Measurements from ENCODE around the gene ZNF785. TPM values are rescaled to one million over a fixed set of nuclear protein-coding genes. Genes with fewer than 3 reads are reported as not detected.
A peak's percentile ranks its signal among the peaks of the same experiment; 100 is the strongest.
"Not testable (repeated sequence)": the region's sequence is repeated elsewhere in the genome, so short reads cannot be mapped to it uniquely, and the experiment has no call there.

The ZNF785 gene
- total RNA-seq, 1 donor from 2014 or later: 16.3 TPM

DNA sequence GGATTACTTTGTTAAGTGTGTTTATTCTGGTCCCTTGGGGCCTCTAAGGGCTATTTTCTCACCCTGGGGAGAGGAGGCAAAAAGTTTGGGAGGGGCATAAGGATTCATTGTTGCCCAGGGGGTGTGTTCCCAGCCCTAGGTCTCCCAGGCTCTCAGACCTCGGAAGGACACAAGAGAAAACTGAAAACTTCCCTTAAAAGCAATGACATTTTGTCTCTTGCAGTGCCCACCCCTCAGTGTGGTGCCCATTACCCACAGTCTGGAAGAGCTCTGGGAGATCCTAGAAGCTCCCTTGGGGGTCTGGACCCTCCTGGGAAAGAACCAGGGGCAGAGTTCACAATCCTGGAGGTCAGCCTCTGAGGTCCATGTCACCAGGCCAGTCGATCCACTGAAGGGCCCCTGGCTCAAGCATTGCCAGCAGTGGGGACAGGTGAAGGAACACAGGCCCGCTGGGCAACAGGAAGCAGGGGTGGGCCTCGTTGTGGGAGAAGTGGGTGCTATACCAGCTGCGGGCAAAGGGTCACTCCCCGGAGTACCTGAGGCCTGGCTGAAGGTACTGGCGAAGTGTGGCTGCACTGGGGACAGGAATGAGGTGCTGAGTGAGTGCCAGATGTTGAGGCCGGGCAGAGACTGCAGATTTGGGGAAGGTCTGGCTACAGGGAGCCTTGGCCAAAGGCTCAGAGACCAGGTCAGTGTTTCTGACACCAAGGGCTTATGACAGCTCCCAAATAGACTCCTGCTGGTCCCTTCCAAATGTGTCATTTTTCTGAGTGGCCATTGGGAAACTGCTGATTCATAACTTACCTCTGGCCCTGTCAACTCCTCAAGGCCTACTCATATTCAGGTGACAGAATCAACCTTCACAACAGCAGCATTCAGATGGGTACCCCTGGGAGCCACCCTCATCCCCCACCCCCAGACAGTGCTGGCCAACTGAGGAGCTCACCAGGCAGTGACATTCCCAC lies 46.2 kb downstream of the ZNF785 start:
- Histone ChIP-seq H3K27ac (no peak overlapping the region), H3K36me3 (no peaks in the 10 kb centered on the region)
- intact Hi-C loops (cut with DNase I): no loop called here

DNA sequence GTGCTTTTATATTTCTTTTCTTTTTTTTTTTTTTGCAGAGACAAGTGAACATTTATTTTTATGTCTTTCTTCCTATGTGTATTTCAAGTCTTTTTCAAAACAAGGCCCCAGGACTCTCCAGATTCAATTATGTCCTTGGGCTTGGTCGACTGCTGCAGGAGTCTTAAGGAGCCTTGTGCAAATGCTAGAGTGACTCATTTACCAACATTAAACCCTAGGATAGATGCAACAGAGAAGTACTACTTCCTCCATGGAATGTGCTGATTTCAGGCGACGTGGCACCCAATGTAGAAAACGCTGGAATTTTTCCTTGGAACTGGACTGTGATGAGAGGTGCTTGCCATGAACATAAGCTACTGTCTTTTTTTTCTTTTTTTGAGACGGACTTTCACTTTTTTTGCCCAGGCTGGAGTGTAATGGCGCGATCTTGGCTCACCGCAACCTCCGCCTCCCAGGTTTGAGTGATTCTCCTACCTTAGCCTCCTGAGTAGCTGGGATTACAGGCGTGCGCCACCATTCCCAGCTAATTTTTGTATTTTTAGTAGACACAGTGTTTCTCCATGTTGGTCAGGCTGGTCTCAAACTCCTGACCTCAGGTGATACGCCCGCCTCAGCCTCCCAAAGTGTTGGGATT lies 49.0 kb downstream of the ZNF785 start:
- H3K27ac ChIP-seq: peak overlapping the region; percentile 97
- H3K4me1 ChIP-seq: peaks cover 13% of the 10 kb centered on the region
- DNase-seq; intact Hi-C loops (cut with DNase I); H3K27me3 ChIP-seq; H3K9me3 ChIP-seq; ATAC-seq: not testable (repeated sequence)
- peaks cover 11% of the 10 kb centered on the region for H3K36me3 ChIP-seq
- peak overlapping the region; percentile 85 for H3K4me3 ChIP-seq

More for the DNA sequence above, 46.2 kb downstream of the ZNF785 start:
- TF ChIP-seq, protein P1, sequence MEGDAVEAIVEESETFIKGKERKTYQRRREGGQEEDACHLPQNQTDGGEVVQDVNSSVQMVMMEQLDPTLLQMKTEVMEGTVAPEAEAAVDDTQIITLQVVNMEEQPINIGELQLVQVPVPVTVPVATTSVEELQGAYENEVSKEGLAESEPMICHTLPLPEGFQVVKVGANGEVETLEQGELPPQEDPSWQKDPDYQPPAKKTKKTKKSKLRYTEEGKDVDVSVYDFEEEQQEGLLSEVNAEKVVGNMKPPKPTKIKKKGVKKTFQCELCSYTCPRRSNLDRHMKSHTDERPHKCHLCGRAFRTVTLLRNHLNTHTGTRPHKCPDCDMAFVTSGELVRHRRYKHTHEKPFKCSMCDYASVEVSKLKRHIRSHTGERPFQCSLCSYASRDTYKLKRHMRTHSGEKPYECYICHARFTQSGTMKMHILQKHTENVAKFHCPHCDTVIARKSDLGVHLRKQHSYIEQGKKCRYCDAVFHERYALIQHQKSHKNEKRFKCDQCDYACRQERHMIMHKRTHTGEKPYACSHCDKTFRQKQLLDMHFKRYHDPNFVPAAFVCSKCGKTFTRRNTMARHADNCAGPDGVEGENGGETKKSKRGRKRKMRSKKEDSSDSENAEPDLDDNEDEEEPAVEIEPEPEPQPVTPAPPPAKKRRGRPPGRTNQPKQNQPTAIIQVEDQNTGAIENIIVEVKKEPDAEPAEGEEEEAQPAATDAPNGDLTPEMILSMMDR (IDR thresholded peaks at IDR 0.05): no peak
- DNase-seq (no peak), ATAC-seq (no peak)
- H3K27me3 ChIP-seq: no peaks in the 10 kb centered on the region
- H3K9me3 ChIP-seq: no peaks in the 10 kb centered on the region
- H3K4me1 ChIP-seq: peaks cover 6% of the 10 kb centered on the region
- no peak overlapping the region for H3K4me3 ChIP-seq

DNA sequence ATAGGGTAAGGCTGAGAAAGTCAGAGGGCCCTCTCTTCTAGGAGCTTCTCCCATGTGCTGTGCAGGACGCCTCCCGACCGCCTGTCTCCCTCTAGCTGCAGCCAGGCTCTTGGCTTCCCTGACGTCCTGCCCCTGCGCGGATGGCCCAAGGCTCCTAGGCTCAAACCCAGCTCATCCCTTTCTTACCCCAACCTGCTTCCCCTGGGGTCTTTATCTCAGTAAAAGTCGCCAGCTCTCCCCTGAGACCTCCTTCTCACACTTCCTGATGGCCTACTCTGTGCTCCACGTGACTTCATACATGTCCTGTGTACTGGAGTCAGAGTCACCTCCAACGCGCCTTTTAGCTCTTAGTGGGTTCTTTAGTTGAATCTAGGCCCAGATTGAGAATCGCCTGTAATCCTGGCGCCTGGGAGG lies 49.7 kb downstream of the ZNF785 start:
- peak overlapping the region; percentile 97 for H3K27ac ChIP-seq
- TF ChIP-seq, protein P1 (IDR thresholded peaks at IDR 0.05): peak; percentile 65
- peaks cover 14% of the 10 kb centered on the region for H3K4me1 ChIP-seq

GRCh38 chr16:30535106-30535776 lies 50.3 kb downstream of the ZNF785 start:
- no peaks in the 10 kb centered on the region for H3K9me3 ChIP-seq
- TF ChIP-seq, protein P1 (IDR thresholded peaks at IDR 0.05): no peak
- peaks cover 18% of the 10 kb centered on the region for H3K36me3 ChIP-seq
- H3K27me3 ChIP-seq: no peaks in the 10 kb centered on the region
- intact Hi-C loops (cut with DNase I): no loop called here
- H3K4me1 ChIP-seq: peaks cover 19% of the 10 kb centered on the region
- H3K27ac ChIP-seq: peak overlapping the region; percentile 97
- ATAC-seq (no peak), DNase-seq (no peak)
- H3K4me3 ChIP-seq: peak overlapping the region; percentile 85

More for the DNA sequence above, 49.7 kb downstream of the ZNF785 start:
- peak; percentile 81 for ATAC-seq
- DNase-seq: peak; percentile 86
- intact Hi-C loops (cut with DNase I): no loop called here
- H3K4me3 ChIP-seq: peak overlapping the region; percentile 85
- H3K27me3 ChIP-seq: no peaks in the 10 kb centered on the region
- no peaks in the 10 kb centered on the region for H3K9me3 ChIP-seq
- H3K36me3 ChIP-seq: peaks cover 17% of the 10 kb centered on the region

GRCh38 chr16:30534368-30535105 lies 51.0 kb downstream of the ZNF785 start, which contains the start of gene ZNF747:
TSS of gene ZNF747 (minus strand) at chr16:30534858. CDS start at chr16:30534679, 179 bp downstream.
- ATAC-seq (peak; percentile 91), DNase-seq (peak; percentile 96)
- H3K9me3 ChIP-seq: no peaks in the 10 kb centered on the region
- peaks cover 20% of the 10 kb centered on the region for H3K4me1 ChIP-seq
- intact Hi-C loops (cut with DNase I): no loop called here
- peaks cover 18% of the 10 kb centered on the region for H3K36me3 ChIP-seq
- H3K4me3 ChIP-seq: peak within 1 kb of the TSS; percentile 85
- peak within 1 kb of the TSS; percentile 97 for H3K27ac ChIP-seq
- H3K27me3 ChIP-seq: no peaks in the 10 kb centered on the region
- TF ChIP-seq, protein P1 (IDR thresholded peaks at IDR 0.05): no peak
